SK-N-SH (cell line): Measurements from ENCODE around the gene STK36. TPM values are rescaled to one million over a fixed set of nuclear protein-coding genes. Genes with fewer than 3 reads are reported as not detected.

Experiments used
- CTCF ChIA-PET: fragments of 300-600, 350-600 bp; formaldehyde crosslinking; extraction: SDS; loops from one replicate; lab custom pipeline; 2021; lab: Yijun Ruan, JAX
- POLR2A ChIA-PET: fragments of 350-600 bp; sonication (Branson Sonifier 250); formaldehyde crosslinking; extraction: SDS; loops from one replicate; lab custom pipeline; 2020; ENCODE audit warnings: antibody characterized with exemption, inconsistent platforms; lab: Yijun Ruan, JAX
- DNase-seq: peaks from one replicate; pipeline ENCODE4 v3.0.0; 2012
- H2AFZ ChIP-seq: fragments of 200-600 bp; sonication (generic); 2 replicates; pipeline ENCODE4 v1.8.1; 2016; ENCODE audit warnings: antibody characterized with exemption, mild to moderate bottlenecking, low read depth
- H3F3A ChIP-seq: fragments of 200-600 bp; sonication (generic); replicated peaks from 2 replicates; pipeline ENCODE3; 2016; ENCODE audit warnings: antibody characterized with exemption, mild to moderate bottlenecking; ENCODE audit not compliant: insufficient read depth
- H3K27ac ChIP-seq, 2 experiments: fragments of 200-500 bp in 1 of 2; fragments of 200-600 bp in 1 of 2; sonication (Bioruptor generic) in 1 of 2; sonication (generic), shearing (Covaris generic) in 1 of 2; 2 replicates each; pipeline versions ENCODE4 v1.5.1 to v1.6.1; 2014 to 2016; ENCODE audit warnings: low read depth in 2 of 2, inconsistent platforms in 1 of 2, low read length in 1 of 2, mild to moderate bottlenecking in 1 of 2, mixed read lengths in 1 of 2
- H3K27me3 ChIP-seq: fragments of 200-600 bp; sonication (generic), shearing (Covaris generic); 2 replicates; pipeline ENCODE4 v1.6.1; 2016; ENCODE audit warnings: mixed run types; ENCODE audit not compliant: insufficient read depth
- H3K36me3 ChIP-seq, 2 experiments: fragments of 200-500 bp in 1 of 2; fragments of 200-600 bp in 1 of 2; sonication (Bioruptor generic) in 1 of 2; sonication (generic) in 1 of 2; replicated peaks in 1 of 2; 2 replicates each; pipeline versions ENCODE3 to v1.5.1; 2014 to 2016; ENCODE audit warnings: low read length in 1 of 2, mild to moderate bottlenecking in 1 of 2; ENCODE audit not compliant: insufficient read depth in 2 of 2, control insufficient read depth in 1 of 2
- H3K4me1 ChIP-seq, 2 experiments: fragments of 200-500 bp in 1 of 2; fragments of 200-600 bp in 1 of 2; sonication (Bioruptor generic) in 1 of 2; sonication (generic), shearing (Covaris generic) in 1 of 2; 2 replicates each; pipeline versions ENCODE4 v1.5.1 to v1.6.1; 2014 to 2016; ENCODE audit warnings: low read depth in 1 of 2, low read length in 1 of 2, mixed run types in 1 of 2; ENCODE audit not compliant: insufficient read depth in 2 of 2, control insufficient read depth in 1 of 2
- H3K4me2 ChIP-seq: fragments of 200-600 bp; sonication (generic), shearing (Covaris generic); 2 replicates; pipeline ENCODE4 v1.6.1; 2017; ENCODE audit warnings: mixed run types
- H3K4me3 ChIP-seq, 2 experiments: fragments of 200-500 bp in 1 of 2; fragments of 200-600 bp in 1 of 2; sonication (Bioruptor generic) in 1 of 2; sonication (generic), shearing (Covaris generic) in 1 of 2; 2 replicates each; pipeline versions ENCODE4 v1.5.1 to v1.8.1; 2014 to 2016; ENCODE audit warnings: low read depth in 2 of 2, inconsistent platforms in 1 of 2, low read length in 1 of 2, mild to moderate bottlenecking in 1 of 2, mixed read lengths in 1 of 2, moderate library complexity in 1 of 2
- H3K79me2 ChIP-seq: fragments of 200-600 bp; sonication (generic); 2 replicates; pipeline ENCODE4 v1.8.1; 2017; ENCODE audit warnings: mild to moderate bottlenecking; ENCODE audit not compliant: insufficient read depth
- H3K9ac ChIP-seq: fragments of 200-600 bp; sonication (generic); 2 replicates; pipeline ENCODE4 v1.6.1; 2017; ENCODE audit warnings: mixed run types
- H3K9me2 ChIP-seq: fragments of 200-600 bp; sonication (generic); 2 replicates; pipeline ENCODE4 v1.6.1; 2017; ENCODE audit warnings: mixed run types
- H3K9me3 ChIP-seq: fragments of 200-600 bp; sonication (generic); 2 replicates; pipeline ENCODE4 v1.6.1; 2017; ENCODE audit warnings: mixed run types, mild to moderate bottlenecking, moderate library complexity
- H4K20me1 ChIP-seq: fragments of 200-600 bp; sonication (generic); 2 replicates; pipeline ENCODE4 v1.6.1; 2017; ENCODE audit warnings: mild to moderate bottlenecking, mixed run types; ENCODE audit not compliant: insufficient read depth
- EP300 ChIP-seq, 2 experiments: IDR thresholded peaks; 2 replicates each; pipeline versions ENCODE4 v1.4.0 to v1.6.1; 2012; ENCODE audit warnings: borderline replicate concordance in 1 of 2, low read depth in 1 of 2, low read length in 1 of 2
- FOSL2 ChIP-seq: IDR thresholded peaks from 2 replicates; pipeline ENCODE4 v1.4.0; 2012; ENCODE audit warnings: low read depth, mild to moderate bottlenecking, moderate library complexity, borderline replicate concordance
- NRF1 ChIP-seq: IDR thresholded peaks from 2 replicates; pipeline ENCODE4 v1.6.1; 2012; ENCODE audit warnings: low read depth, mild to moderate bottlenecking, low read length
- TEAD4 ChIP-seq: IDR thresholded peaks from 2 replicates; pipeline ENCODE4 v1.4.0; 2012; ENCODE audit warnings: mild to moderate bottlenecking, borderline replicate concordance; ENCODE audit not compliant: insufficient read depth
- YY1 ChIP-seq: IDR thresholded peaks from 2 replicates; pipeline ENCODE4 v1.4.0; 2012; ENCODE audit warnings: low read depth, mild to moderate bottlenecking
- WGBS: methylation state at CpG from one replicate; pipeline ENCODE4 v1.1.6; 2017; ENCODE audit warnings: low lambda C conversion rate; 5-methylcytosine and 5-hydroxymethylcytosine counted together
- polyA plus RNA-seq, 3 experiments: library from polyadenylated mRNA; depleted of rRNA; stranded (reverse); fragments of >200 nt; gene quantifications; 2 replicates each; pipeline ENCODE4 v1.2.3, GENCODE V29; 2012
- TF ChIP-seq, protein P1 (sequence below): fragments of 150-350 bp; IDR thresholded peaks from 2 replicates; pipeline ENCODE4 v1.6.1; 2017; ENCODE audit warnings: antibody characterized with exemption, low read length, low read depth, borderline replicate concordance
- TF ChIP-seq, protein P2 (sequence below): IDR thresholded peaks from 2 replicates; pipeline ENCODE4 v1.4.0; 2012; ENCODE audit warnings: low read depth, borderline replicate concordance
- TF ChIP-seq, protein P3 (sequence below): IDR thresholded peaks from 2 replicates; pipeline ENCODE4 v1.4.0; 2012; ENCODE audit warnings: low read depth, borderline replicate concordance

Gene STK36
- polyA plus RNA-seq, 1 of the 3 experiments (the other 2 are of a cell fraction): 53.5 TPM

DNA sequence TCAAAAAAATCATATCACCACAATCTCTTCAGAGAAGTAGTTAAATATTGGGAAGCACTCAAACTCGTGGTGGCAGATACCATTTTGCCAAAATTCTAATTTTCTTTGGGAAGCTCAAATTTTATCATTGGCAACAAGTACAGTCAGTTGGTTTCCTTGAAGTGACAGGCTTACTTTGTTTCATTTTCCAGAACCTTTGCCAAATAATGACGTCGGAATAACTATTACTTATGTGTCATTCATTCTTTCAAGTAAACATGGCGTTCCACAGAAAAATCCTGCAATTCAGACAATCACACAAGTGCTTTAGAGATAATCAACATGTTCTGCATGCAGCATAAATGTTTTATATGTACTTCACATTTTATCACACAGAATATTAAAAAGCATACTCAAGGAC is 44.2 kb downstream of the STK36 start:
- Histone ChIP-seq H3K27ac (no peak overlapping the region), H3K4me3 (no peak overlapping the region), H2AFZ (no peak overlapping the region), H4K20me1 (peaks cover 6% of the 10 kb centered on the region; the same call in 1 of the 2 replicates), H3K36me3 (peaks cover 0 to 36% of the 10 kb centered on the region in 2 experiments), H3K79me2 (peaks cover 96% of the 10 kb centered on the region), H3K9me3 (no peaks in the 10 kb centered on the region), H3K4me2 (no peak overlapping the region), H3K27me3 (no peaks in the 10 kb centered on the region), H3K4me1 (peaks cover under 1 to 15% of the 10 kb centered on the region in 2 experiments; a peak in 2 of 4 replicates), H3K9me2 (no peaks in the 10 kb centered on the region), H3K9ac (no peak overlapping the region), H3F3A (peaks cover 5% of the 10 kb centered on the region)
- POLR2A ChIA-PET: no interaction called here
- DNase-seq: no peak
- CTCF ChIA-PET: no interaction called here
- no peak for TF ChIP-seq TEAD4
- TF ChIP-seq, protein P1, sequence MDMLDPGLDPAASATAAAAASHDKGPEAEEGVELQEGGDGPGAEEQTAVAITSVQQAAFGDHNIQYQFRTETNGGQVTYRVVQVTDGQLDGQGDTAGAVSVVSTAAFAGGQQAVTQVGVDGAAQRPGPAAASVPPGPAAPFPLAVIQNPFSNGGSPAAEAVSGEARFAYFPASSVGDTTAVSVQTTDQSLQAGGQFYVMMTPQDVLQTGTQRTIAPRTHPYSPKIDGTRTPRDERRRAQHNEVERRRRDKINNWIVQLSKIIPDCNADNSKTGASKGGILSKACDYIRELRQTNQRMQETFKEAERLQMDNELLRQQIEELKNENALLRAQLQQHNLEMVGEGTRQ: no peak
- no peak for TF ChIP-seq EP300 (IDR thresholded peaks at IDR 0.05; ENCODE audit: borderline replicate concordance in 1 of 2, low read depth in 1 of 2, low read length in 1 of 2)
- TF ChIP-seq YY1: no peak
- no peak for TF ChIP-seq NRF1
- TF ChIP-seq, protein P2, sequence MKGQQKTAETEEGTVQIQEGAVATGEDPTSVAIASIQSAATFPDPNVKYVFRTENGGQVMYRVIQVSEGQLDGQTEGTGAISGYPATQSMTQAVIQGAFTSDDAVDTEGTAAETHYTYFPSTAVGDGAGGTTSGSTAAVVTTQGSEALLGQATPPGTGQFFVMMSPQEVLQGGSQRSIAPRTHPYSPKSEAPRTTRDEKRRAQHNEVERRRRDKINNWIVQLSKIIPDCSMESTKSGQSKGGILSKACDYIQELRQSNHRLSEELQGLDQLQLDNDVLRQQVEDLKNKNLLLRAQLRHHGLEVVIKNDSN: no peak
- 83% methylated on average over 4 of the region's 4 CpGs for WGBS

DNA sequence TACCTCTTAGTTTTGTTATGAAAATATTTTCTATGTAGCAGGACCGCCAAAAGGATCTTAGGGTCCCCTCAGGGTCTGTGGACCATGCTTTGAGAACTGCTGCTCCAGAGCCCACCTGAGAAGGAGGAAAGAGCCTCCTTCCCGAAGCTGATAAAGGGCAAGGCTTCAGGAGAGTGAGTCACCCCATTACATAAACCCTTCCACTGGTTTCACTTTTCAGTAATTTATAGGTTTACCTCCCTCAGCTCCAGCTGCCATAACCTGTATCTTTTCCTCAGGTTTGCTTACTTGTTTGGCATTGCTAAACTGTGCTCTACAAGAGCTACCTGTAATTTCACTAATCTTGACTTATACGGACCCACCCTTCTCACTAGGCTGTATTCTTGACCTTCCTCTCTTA is 45.4 kb downstream of the STK36 start:
- CTCF ChIA-PET: no interaction called here
- POLR2A ChIA-PET: no interaction called here
- H3K9me2 ChIP-seq: no peaks in the 10 kb centered on the region
- WGBS: 71% methylated on average over 3 of the region's 3 CpGs
- peaks cover 14% of the 10 kb centered on the region; the same call in 1 of the 2 replicates for H4K20me1 ChIP-seq
- no peak overlapping the region for H3K9ac ChIP-seq
- TF ChIP-seq, protein P3, sequence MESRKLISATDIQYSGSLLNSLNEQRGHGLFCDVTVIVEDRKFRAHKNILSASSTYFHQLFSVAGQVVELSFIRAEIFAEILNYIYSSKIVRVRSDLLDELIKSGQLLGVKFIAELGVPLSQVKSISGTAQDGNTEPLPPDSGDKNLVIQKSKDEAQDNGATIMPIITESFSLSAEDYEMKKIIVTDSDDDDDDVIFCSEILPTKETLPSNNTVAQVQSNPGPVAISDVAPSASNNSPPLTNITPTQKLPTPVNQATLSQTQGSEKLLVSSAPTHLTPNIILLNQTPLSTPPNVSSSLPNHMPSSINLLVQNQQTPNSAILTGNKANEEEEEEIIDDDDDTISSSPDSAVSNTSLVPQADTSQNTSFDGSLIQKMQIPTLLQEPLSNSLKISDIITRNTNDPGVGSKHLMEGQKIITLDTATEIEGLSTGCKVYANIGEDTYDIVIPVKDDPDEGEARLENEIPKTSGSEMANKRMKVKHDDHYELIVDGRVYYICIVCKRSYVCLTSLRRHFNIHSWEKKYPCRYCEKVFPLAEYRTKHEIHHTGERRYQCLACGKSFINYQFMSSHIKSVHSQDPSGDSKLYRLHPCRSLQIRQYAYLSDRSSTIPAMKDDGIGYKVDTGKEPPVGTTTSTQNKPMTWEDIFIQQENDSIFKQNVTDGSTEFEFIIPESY: no peak
- peak; percentile 36; the same call in 1 of the 2 replicates for TF ChIP-seq FOSL2
- H3K36me3 ChIP-seq: peaks cover 0 to 36% of the 10 kb centered on the region in 2 experiments
- DNase-seq: no peak
- no peak overlapping the region for H3K27ac ChIP-seq
- no peaks in the 10 kb centered on the region for H3K27me3 ChIP-seq
- H3K4me2 ChIP-seq: no peak overlapping the region
- H3K79me2 ChIP-seq: peaks cover 94% of the 10 kb centered on the region
- peaks cover 2 to 15% of the 10 kb centered on the region in 2 experiments; a peak in 2 of 4 replicates for H3K4me1 ChIP-seq
- no peak overlapping the region for H2AFZ ChIP-seq
- no peak overlapping the region for H3K4me3 ChIP-seq
- no peaks in the 10 kb centered on the region for H3K9me3 ChIP-seq
- no peaks in the 10 kb centered on the region for H3F3A ChIP-seq
